SU-DHL-6 (cell line): ENCODE data around the gene NPW.

Experiments used
- EZH2phosphoT487 ChIP-seq: fragments of 200-600 bp; sonication (generic), shearing (Covaris generic); conservative IDR thresholded peaks from 2 replicates; pipeline ENCODE4 v1.6.1; 2018; ENCODE audit warnings: mild to moderate bottlenecking, antibody characterized with exemption, low read length, moderate library complexity, mixed read lengths
- TF ChIP-seq, protein P1 (sequence below): fragments of 200-600 bp; sonication (generic); IDR thresholded peaks from one replicate; pipeline ENCODE4 v1.5.1; 2017; ENCODE audit warnings: antibody characterized with exemption, mild to moderate bottlenecking, low read length, moderate library complexity; ENCODE audit not compliant: insufficient read depth, poor library complexity, severe bottlenecking

DNA sequence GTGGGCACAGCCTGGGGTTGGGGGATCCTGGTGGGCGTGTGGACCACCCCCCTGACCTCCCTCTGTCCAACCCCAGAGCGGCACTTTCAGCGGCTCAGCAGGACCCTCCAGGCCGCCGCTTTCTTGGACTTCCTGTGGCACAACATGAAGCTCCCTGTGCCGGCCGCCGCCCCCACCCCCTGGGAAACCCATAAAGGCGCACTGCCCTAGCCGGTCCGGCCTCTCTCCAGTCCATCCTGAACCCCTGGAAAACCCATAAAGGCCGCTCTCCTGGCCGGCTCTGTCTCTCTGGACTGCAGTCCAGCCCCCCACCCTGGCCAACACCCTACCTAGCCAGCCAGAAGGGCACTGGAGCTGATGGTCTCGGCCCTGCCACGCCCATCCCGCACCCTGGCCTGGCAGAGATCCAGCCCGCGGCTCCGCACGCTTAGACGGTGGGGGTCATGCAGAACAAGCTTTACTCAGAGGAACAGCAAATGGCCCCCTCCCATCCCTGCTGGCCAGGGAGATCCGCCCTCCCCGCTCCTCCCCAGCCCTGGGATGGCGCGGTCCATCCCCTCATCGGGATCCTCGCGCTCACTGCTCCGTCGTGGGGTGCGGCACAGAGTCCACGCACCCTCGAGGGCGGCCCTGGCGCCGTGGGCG is 41.0 kb upstream of the NPW start:
- TF ChIP-seq, protein P1, sequence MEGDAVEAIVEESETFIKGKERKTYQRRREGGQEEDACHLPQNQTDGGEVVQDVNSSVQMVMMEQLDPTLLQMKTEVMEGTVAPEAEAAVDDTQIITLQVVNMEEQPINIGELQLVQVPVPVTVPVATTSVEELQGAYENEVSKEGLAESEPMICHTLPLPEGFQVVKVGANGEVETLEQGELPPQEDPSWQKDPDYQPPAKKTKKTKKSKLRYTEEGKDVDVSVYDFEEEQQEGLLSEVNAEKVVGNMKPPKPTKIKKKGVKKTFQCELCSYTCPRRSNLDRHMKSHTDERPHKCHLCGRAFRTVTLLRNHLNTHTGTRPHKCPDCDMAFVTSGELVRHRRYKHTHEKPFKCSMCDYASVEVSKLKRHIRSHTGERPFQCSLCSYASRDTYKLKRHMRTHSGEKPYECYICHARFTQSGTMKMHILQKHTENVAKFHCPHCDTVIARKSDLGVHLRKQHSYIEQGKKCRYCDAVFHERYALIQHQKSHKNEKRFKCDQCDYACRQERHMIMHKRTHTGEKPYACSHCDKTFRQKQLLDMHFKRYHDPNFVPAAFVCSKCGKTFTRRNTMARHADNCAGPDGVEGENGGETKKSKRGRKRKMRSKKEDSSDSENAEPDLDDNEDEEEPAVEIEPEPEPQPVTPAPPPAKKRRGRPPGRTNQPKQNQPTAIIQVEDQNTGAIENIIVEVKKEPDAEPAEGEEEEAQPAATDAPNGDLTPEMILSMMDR: no peak
- TF ChIP-seq EZH2phosphoT487: no peak
